ENCODE measurements around the gene DYRK4. TPM values are rescaled to one million over a fixed set of nuclear protein-coding genes. Genes with fewer than 3 reads are reported as not detected.

The DYRK4 gene
- total RNA-seq, 6 experiments from 2014 or later = 8.9 to 16.7 (median 10.6) TPM

DNA sequence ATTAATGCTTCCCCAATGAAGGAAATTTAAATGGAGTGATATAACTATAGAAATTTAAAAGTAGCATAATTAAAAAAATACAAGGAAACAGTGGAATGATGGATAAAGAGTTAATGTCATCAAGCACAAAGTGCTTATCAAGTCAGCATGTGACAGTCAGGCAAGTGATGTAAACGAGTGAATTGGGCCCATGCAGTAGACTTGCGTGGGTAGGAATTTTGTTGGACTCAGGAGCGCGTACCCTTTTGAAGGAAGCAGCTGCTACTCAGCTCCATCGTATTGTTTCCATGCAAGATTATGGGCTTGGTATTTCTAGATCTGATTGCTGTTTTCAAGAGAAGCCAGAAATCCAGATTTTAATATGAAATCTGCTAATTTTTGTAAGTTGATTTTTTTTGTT, 4.4 kb upstream of the DYRK4 start:
- TF ChIP-seq POLR2A (IDR thresholded peaks at IDR 0.05) (no peak), CTCF (IDR thresholded peaks at IDR 0.05) (no peak)
- no peaks in the 10 kb centered on the region for H3K9me3 ChIP-seq
- no peak overlapping the region for H3K4me3 ChIP-seq
- WGBS (ENCODE audit: insufficient coverage, low coverage, low lambda C conversion rate, missing lambda C conversion rate) = 72% methylated on average over 5 of the region's 5 CpGs
- H3K4me1 ChIP-seq = no peaks in the 10 kb centered on the region
- H3K27me3 ChIP-seq = peaks cover 0 to under 1% of the 10 kb centered on the region in 2 donors
- H3K27ac ChIP-seq = no peak overlapping the region
- no peaks in the 10 kb centered on the region for H3K36me3 ChIP-seq
- DNase-seq (no peak), ATAC-seq (no peak)
- intact Hi-C loops (cut with DNase I) = no loop called here

DNA sequence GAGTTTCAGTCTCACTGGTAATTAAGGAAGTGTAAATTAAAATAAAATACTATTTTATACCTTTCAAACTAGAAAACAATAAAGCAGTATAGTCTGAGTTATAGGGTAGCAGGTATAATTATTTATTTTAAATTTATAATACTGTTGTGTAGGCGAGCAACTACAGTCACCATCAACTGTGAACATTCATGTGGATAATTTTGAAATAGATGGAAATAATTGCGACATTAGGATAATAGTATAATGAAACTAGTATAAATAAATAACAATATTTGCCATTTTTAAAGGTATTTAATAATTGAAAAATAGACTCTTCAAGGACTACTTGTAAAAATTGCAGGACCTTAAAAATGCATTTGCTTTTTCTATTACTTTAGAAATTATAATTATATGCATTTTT, 3.8 kb upstream of the DYRK4 start:
- ATAC-seq (no peak), DNase-seq (no peak)
- no peaks in the 10 kb centered on the region for H3K4me1 ChIP-seq
- intact Hi-C loops (cut with DNase I) = no loop called here
- H3K9me3 ChIP-seq = no peaks in the 10 kb centered on the region
- no peak overlapping the region for H3K4me3 ChIP-seq
- TF ChIP-seq CTCF (IDR thresholded peaks at IDR 0.05) (no peak), POLR2A (IDR thresholded peaks at IDR 0.05) (no peak)
- WGBS (ENCODE audit: insufficient coverage, low coverage, low lambda C conversion rate, missing lambda C conversion rate) = 85% methylated on average over 2 of the region's 2 CpGs
- H3K27me3 ChIP-seq = peaks cover 0 to 3% of the 10 kb centered on the region in 2 donors
- no peak overlapping the region for H3K27ac ChIP-seq
- H3K36me3 ChIP-seq = no peaks in the 10 kb centered on the region

- 81% methylated on average over 2 of the region's 3 CpGs for WGBS (ENCODE audit: insufficient coverage, low coverage, low lambda C conversion rate, missing lambda C conversion rate)
Measured at GRCh38 chr12:4563336-4563735, 1.3 kb downstream of the DYRK4 start.

GRCh38 chr12:4564818-4565217, 2.8 kb downstream of the DYRK4 start:
- Histone ChIP-seq H3K27me3 (peaks cover 0 to 3% of the 10 kb centered on the region in 2 donors), H3K4me3 (no peak overlapping the region), H3K27ac (no peak overlapping the region), H3K36me3 (no peaks in the 10 kb centered on the region), H3K9me3 (no peaks in the 10 kb centered on the region), H3K4me1 (no peaks in the 10 kb centered on the region)
- 49% methylated on average over 5 of the region's 5 CpGs for WGBS (ENCODE audit: insufficient coverage, low coverage, low lambda C conversion rate, missing lambda C conversion rate)
- ATAC-seq = peak in 1 of 4 donors; percentile 23
- no peak for DNase-seq
- TF ChIP-seq POLR2A (IDR thresholded peaks at IDR 0.05) (no peak), CTCF (IDR thresholded peaks at IDR 0.05) (no peak)
- intact Hi-C loops (cut with DNase I) = no loop called here

More at GRCh38 chr12:4563336-4563735, 1.3 kb downstream of the DYRK4 start:
- Histone ChIP-seq H3K36me3 (no peaks in the 10 kb centered on the region), H3K27ac (no peak overlapping the region), H3K4me1 (no peaks in the 10 kb centered on the region), H3K4me3 (no peak overlapping the region), H3K9me3 (no peaks in the 10 kb centered on the region), H3K27me3 (peaks cover 0 to 3% of the 10 kb centered on the region in 2 donors)
- intact Hi-C loops (cut with DNase I) = no loop called here
- DNase-seq (no peak), ATAC-seq (no peak)
- TF ChIP-seq POLR2A (IDR thresholded peaks at IDR 0.05) (no peak), CTCF (IDR thresholded peaks at IDR 0.05) (no peak)

DNA sequence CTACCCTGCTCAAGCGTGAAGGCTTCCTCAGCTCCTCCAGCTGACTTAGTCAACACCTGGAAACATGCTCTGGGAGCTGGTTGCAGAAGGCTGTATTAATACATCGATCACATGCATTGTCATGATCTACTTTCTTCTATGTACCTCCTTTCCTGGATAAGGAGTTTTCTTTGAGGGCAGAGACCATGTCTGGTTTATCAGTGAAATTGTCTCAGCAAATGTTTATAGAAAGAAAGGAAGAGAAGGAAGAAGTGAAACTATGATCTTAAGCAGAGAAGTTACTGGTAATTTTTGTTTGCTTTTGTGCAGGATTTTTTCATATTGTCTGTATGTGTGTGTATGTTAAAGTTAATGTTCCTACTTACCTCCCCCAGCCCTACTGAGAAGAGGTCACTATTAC, 4.5 kb downstream of the DYRK4 start:
- ATAC-seq = no peak
- peak overlapping the region in 1 of 3 donors; percentile 10 for H3K27ac ChIP-seq
- peaks cover 0 to 3% of the 10 kb centered on the region in 2 donors for H3K27me3 ChIP-seq

More for the DNA sequence above, 4.5 kb downstream of the DYRK4 start:
- Histone ChIP-seq H3K4me1 (no peaks in the 10 kb centered on the region), H3K36me3 (no peaks in the 10 kb centered on the region), H3K9me3 (no peaks in the 10 kb centered on the region), H3K4me3 (no peak overlapping the region)
- no peak for TF ChIP-seq POLR2A (IDR thresholded peaks at IDR 0.05)
- no peak for TF ChIP-seq CTCF (IDR thresholded peaks at IDR 0.05)
- intact Hi-C loops (cut with DNase I) = no loop called here
- 72% methylated on average over 2 of the region's 2 CpGs for WGBS (ENCODE audit: insufficient coverage, low coverage, low lambda C conversion rate, missing lambda C conversion rate)
- no peak for DNase-seq
